Transverse colon (tissue), 4 donors: ENCODE measurements around the gene DDX20. TPM values are rescaled to one million over a fixed set of nuclear protein-coding genes. Genes with fewer than 3 reads are reported as not detected.

Experiments
- DNase-seq: peaks from one replicate; pipeline ENCODE4 v3.0.0-alpha.2; 2019
- H3K27ac ChIP-seq, 4 donors: fragments of 200-600 bp; sonication (generic); 2 replicates each; pipeline ENCODE4 v1.5.1; 2016 to 2018; ENCODE audit warnings: inconsistent platforms in 4 of 4
- H3K27me3 ChIP-seq: fragments of 200-600 bp; sonication (generic); 2 replicates; pipeline ENCODE4 v1.5.1; 2017; ENCODE audit warnings: inconsistent platforms
- H3K36me3 ChIP-seq, 4 donors: fragments of 200-600 bp; sonication (generic); 2 replicates each; pipeline ENCODE4 v1.5.1; 2017 to 2019; ENCODE audit warnings: inconsistent platforms in 4 of 4
- H3K4me1 ChIP-seq, 4 donors: fragments of 200-600 bp; sonication (generic); 2 replicates each; pipeline ENCODE4 v1.5.1; 2017 to 2020; ENCODE audit warnings: inconsistent platforms in 4 of 4
- H3K4me3 ChIP-seq, 4 donors: fragments of 200-600 bp; sonication (generic); 1 replicate in 1 of 4; 2 replicates in 3 of 4; pipeline versions ENCODE4 v1.5.1 to v1.6.1; 2017 to 2019; ENCODE audit warnings: inconsistent platforms in 4 of 4
- H3K9me3 ChIP-seq, 2 donors: fragments of 200-600 bp; sonication (generic); 2 replicates each; pipeline ENCODE4 v1.5.1; 2017 to 2019; ENCODE audit warnings: inconsistent platforms in 2 of 2
- CTCF ChIP-seq, 5 experiments: fragments of 200-600 bp in 3 of 5; fragments of 450-650 bp in 2 of 5; sonication (generic) in 3 of 5; IDR thresholded peaks; 1 replicate in 2 of 5; 2 replicates in 3 of 5; pipeline ENCODE4 v1.5.1; 2016 to 2017; ENCODE audit warnings: antibody characterized with exemption in 5 of 5, inconsistent platforms in 3 of 5, mild to moderate bottlenecking in 2 of 5, moderate library complexity in 1 of 5
- EP300 ChIP-seq: sonication (generic); formaldehyde crosslinking; IDR thresholded peaks from one replicate; pipeline ENCODE4 v1.6.1; 2017; ENCODE audit warnings: antibody characterized with exemption, low read depth
- POLR2A ChIP-seq: fragments of 450-650 bp; IDR thresholded peaks from one replicate; pipeline ENCODE4 v1.6.1; 2016; ENCODE audit warnings: antibody characterized with exemption, mild to moderate bottlenecking, moderate library complexity
- POLR2AphosphoS5 ChIP-seq, 3 donors: sonication (generic); formaldehyde crosslinking; IDR thresholded peaks; one replicate each; pipeline ENCODE4 v1.6.1; 2016; ENCODE audit warnings: antibody characterized with exemption in 3 of 3
- WGBS, 2 donors: methylation state at CpG; one replicate each; pipeline ENCODE4 v1.1.5; 2018; ENCODE audit warnings: low coverage in 1 of 2; 5-methylcytosine and 5-hydroxymethylcytosine counted together
- in situ Hi-C, 4 donors: fragments of 200-750 bp; cut with MboI; loops; one replicate each; pipeline versions ENCODE4 v1.15.0 to v1.15.1; 2017; ENCODE audit warnings: low sequenced_read_pairs in 3 of 4, low pct_ligation_motif_present in 1 of 4, low pct_unique_long_range_greater_than_20kb in 1 of 4
- intact Hi-C: fragments of 100-400 bp; cut with DNase I; formaldehyde crosslinking; loops from one replicate; pipeline ENCODE4 v1.15.1; 2023; ENCODE audit warnings: low total_unique reads
- total RNA-seq, 4 donors: library from RNA; depleted of rRNA; stranded (reverse); fragments of >200 nt; gene quantifications; one replicate each; pipeline ENCODE4 v1.1.0, GENCODE V29; 2016

DDX20 gene
- total RNA-seq, 4 donors from 2014 or later, result 7.1 to 17.1 (median 12.2) TPM

DNA sequence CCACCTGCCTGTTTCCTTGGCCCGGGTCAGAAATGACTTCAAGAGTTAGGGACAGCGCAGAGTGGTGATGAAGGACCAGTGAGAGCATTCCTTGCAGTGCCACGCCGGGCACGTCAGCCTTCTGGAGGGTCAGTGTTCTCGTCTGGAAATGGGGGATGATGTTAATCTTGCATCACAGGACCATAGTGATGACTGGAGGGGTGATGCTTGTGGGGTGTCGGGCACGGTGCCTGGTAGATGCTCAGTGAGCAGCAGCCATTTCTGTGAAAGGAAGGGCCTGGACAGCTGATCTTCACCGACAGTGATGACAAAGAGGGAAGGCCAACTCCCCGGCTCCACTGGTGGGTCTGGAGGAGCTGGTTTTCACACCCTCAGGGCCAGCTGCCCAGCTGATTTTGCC is 56.2 kb downstream of the DDX20 start:
- no peak for TF ChIP-seq EP300
- TF ChIP-seq CTCF (IDR thresholded peaks at IDR 0.05), result no peak
- TF ChIP-seq POLR2AphosphoS5 (IDR thresholded peaks at IDR 0.05), result no peak
- no peak for TF ChIP-seq POLR2A
- no peaks in the 10 kb centered on the region for H3K27me3 ChIP-seq
- H3K4me3 ChIP-seq, result no peak overlapping the region
- no peak overlapping the region for H3K27ac ChIP-seq
- H3K36me3 ChIP-seq, result no peaks in the 10 kb centered on the region
- intact Hi-C loops (no loop called here), in situ Hi-C loops (no loop called here)
- no peaks in the 10 kb centered on the region for H3K4me1 ChIP-seq
- H3K9me3 ChIP-seq, result no peaks in the 10 kb centered on the region
- DNase-seq, result no peak
- 81 to 100% methylated on average over 5 to 10 of the region's 10 CpGs for WGBS, 2 donors

GRCh38 chr1:111812306-111812705 is 56.6 kb downstream of the DDX20 start:
- no peak for DNase-seq
- Histone ChIP-seq H3K36me3 (no peaks in the 10 kb centered on the region), H3K9me3 (no peaks in the 10 kb centered on the region), H3K27me3 (no peaks in the 10 kb centered on the region), H3K4me3 (no peak overlapping the region), H3K27ac (no peak overlapping the region), H3K4me1 (no peaks in the 10 kb centered on the region)
- TF ChIP-seq POLR2AphosphoS5 (IDR thresholded peaks at IDR 0.05) (no peak), CTCF (IDR thresholded peaks at IDR 0.05) (no peak), POLR2A (no peak), EP300 (no peak)
- WGBS, 2 donors, result 76 to 94% methylated on average over 3 to 4 of the region's 4 CpGs
- in situ Hi-C loops (no loop called here), intact Hi-C loops (no loop called here)

- H3K36me3 ChIP-seq, result no peaks in the 10 kb centered on the region
- intact Hi-C loops, result no loop called here
- TF ChIP-seq EP300 (no peak), POLR2AphosphoS5 (IDR thresholded peaks at IDR 0.05) (no peak)
- H3K4me1 ChIP-seq, result no peaks in the 10 kb centered on the region
- no peak overlapping the region for H3K4me3 ChIP-seq
- 72 to 82% methylated on average over 5 to 16 of the region's 16 CpGs for WGBS, 2 donors
- in situ Hi-C loops, result no loop called here
- DNase-seq, result no peak
- H3K27ac ChIP-seq, result no peak overlapping the region
- H3K9me3 ChIP-seq, result no peaks in the 10 kb centered on the region
- no peaks in the 10 kb centered on the region for H3K27me3 ChIP-seq
Observed at GRCh38 chr1:111813440-111814304, 58.0 kb downstream of the DDX20 start.

- no peak overlapping the region for H3K27ac ChIP-seq
- WGBS, 2 donors, result 94 to 100% methylated on average over 1 to 9 of the region's 9 CpGs
- H3K27me3 ChIP-seq, result no peaks in the 10 kb centered on the region
- no peak for DNase-seq
- in situ Hi-C loops, result no loop called here
- H3K4me3 ChIP-seq, result no peak overlapping the region
- TF ChIP-seq EP300 (no peak), POLR2A (no peak), CTCF (IDR thresholded peaks at IDR 0.05) (no peak), POLR2AphosphoS5 (IDR thresholded peaks at IDR 0.05) (no peak)
- intact Hi-C loops, result no loop called here
- no peaks in the 10 kb centered on the region for H3K4me1 ChIP-seq
- no peaks in the 10 kb centered on the region for H3K9me3 ChIP-seq
- H3K36me3 ChIP-seq, result no peaks in the 10 kb centered on the region
Observed at GRCh38 chr1:111814305-111814628, 58.6 kb downstream of the DDX20 start.
